IPS-NIHi11 (cell line): ENCODE measurements around the gene URGCP.

Experiments
- DNase-seq: peaks from one replicate; pipeline ENCODE4 v3.0.0; 2012; ENCODE audit warnings: mixed read lengths, low spot score

Gene URGCP

GRCh38 chr7:43906331-43907010 lies at the start of gene URGCP:
Gene URGCP, minus strand, starts transcription at chr7:43906596. Its CDS starts 21 bp downstream, at chr7:43906575.
- DNase-seq = peak; percentile 87

GRCh38 chr7:43956027-43956426 lies 49.6 kb upstream of the URGCP start:
- DNase-seq = no peak

GRCh38 chr7:43954524-43955228 lies 48.3 kb upstream of the URGCP start:
- DNase-seq = peak; percentile 76

GRCh38 chr7:43953071-43953470 lies 46.7 kb upstream of the URGCP start:
- no peak for DNase-seq

- no peak for DNase-seq
These were observed 45.6 kb upstream of the URGCP start for GRCh38 chr7:43952028-43952427.

- DNase-seq = no peak
These were observed 37.9 kb upstream of the URGCP start for GRCh38 chr7:43944286-43944685.

GRCh38 chr7:43943417-43944187 lies 37.2 kb upstream of the URGCP start:
- no peak for DNase-seq

GRCh38 chr7:43942997-43943396 lies 36.6 kb upstream of the URGCP start:
- peak; percentile 26 for DNase-seq

- no peak for DNase-seq
These were observed 35.9 kb upstream of the URGCP start for GRCh38 chr7:43942250-43942649.

GRCh38 chr7:43938892-43939482 lies 32.6 kb upstream of the URGCP start:
- DNase-seq = no peak

GRCh38 chr7:43937444-43937843 lies 31.0 kb upstream of the URGCP start:
- DNase-seq = no peak

- no peak for DNase-seq
These were observed 27.6 kb upstream of the URGCP start for GRCh38 chr7:43933902-43934560.

GRCh38 chr7:43931346-43931745 lies 24.9 kb upstream of the URGCP start:
- no peak for DNase-seq

- no peak for DNase-seq
These were observed 23.4 kb upstream of the URGCP start for GRCh38 chr7:43929529-43930457.

GRCh38 chr7:43927810-43928209 lies 21.4 kb upstream of the URGCP start:
- no peak for DNase-seq

GRCh38 chr7:43926798-43927123 lies 20.4 kb upstream of the URGCP start:
- DNase-seq = no peak

- peak; percentile 88 for DNase-seq
These were observed 19.8 kb upstream of the URGCP start, which contains the start of gene UBE2D4 for GRCh38 chr7:43925984-43926797. Gene UBE2D4, plus strand, starts transcription at chr7:43926436. Its CDS starts 97 bp downstream, at chr7:43926533.

GRCh38 chr7:43922726-43923125 lies 16.3 kb upstream of the URGCP start:
- no peak for DNase-seq

GRCh38 chr7:43921423-43921822 lies 15.0 kb upstream of the URGCP start:
- DNase-seq = no peak

GRCh38 chr7:43915907-43916306 lies 9.5 kb upstream of the URGCP start:
- DNase-seq = no peak
